Activated CD4-positive, alpha-beta T cell treated with anti-CD3 and anti-CD28 coated beads, Interleukin-10, Interleukin-2, amounts not matched to agents 100 ng/mL and 50 ng/mL, durations not matched to agents 16 hours and 8 hours (primary cell): ENCODE results near the gene MACROH2A2.
A peak's percentile ranks its signal among the peaks of the same experiment; 100 is the strongest.
"Not testable (repeated sequence)": the region's sequence is repeated elsewhere in the genome, so short reads cannot be mapped to it uniquely, and the experiment has no call there.

Source experiments
- DNase-seq: peaks from one replicate; pipeline ENCODE4 v3.0.0-alpha.2; 2020

The MACROH2A2 gene

DNA sequence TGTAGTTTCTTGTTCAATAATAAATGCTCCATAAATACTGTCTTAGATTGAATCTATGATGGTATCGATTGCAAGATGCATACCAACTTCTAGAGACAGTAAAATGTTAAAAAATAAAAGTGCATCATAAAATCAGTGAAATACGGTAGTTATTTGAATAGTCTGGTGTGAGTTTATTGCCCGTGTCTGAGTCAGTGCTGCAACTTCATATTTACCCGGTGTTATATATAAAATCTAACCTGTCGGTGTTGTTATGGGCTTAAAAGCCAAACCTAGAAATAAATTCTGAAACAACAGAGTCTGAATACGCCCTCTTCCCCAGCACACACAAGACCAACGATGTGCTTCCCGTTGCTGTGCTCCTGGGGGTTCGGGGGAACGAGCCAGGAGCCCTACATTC is 16.3 kb downstream of the MACROH2A2 start:
- DNase-seq, result no peak

DNA sequence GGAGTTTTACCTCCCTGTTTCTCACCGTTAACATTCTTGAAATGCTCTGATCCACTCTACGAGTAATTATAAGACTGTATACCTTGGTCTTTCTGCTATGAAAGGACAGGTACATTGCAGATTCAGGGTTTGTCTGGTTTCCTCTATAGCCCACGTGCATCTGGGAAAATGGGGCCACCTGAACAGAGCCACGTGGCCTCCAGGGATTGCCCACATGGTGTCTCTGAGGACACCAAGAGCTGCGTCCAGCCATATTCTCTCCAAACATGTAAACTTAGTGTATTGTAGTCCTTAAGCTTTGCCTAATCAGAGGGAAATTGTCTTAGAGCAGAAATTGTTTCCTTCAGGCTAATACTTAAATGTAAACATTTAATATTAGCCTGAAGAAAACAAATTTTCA is 16.7 kb downstream of the MACROH2A2 start:
- DNase-seq, result no peak

- DNase-seq, result no peak
These were observed 18.2 kb downstream of the MACROH2A2 start for GRCh38 chr10:70070834-70071233.

- DNase-seq, result no peak
These were observed 21.5 kb downstream of the MACROH2A2 start for GRCh38 chr10:70074165-70074564.

- no peak for DNase-seq
These were observed 22.3 kb downstream of the MACROH2A2 start for GRCh38 chr10:70074971-70075370.

DNA sequence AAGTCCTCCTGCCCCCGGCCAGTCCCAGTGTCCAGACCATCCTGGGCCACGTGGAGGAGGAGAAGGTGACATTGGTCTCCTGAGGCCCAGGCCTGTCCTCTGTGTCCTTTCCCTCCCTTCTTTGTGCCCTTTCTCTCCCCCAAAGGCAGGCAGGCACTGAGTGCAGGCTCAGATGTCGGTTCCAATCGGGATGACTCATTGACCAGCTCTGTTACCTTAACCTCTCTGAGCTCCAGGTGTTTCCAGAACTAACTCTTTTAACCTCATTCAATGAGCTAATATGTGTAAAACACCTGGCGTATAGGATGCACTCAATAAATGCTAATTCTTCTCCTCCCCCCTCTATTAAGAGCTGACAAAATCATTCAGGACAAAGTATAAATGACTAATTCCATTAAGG is 25.7 kb downstream of the MACROH2A2 start:
- DNase-seq, result no peak

GRCh38 chr10:70078937-70079336 is 26.3 kb downstream of the MACROH2A2 start:
- DNase-seq, result no peak

DNA sequence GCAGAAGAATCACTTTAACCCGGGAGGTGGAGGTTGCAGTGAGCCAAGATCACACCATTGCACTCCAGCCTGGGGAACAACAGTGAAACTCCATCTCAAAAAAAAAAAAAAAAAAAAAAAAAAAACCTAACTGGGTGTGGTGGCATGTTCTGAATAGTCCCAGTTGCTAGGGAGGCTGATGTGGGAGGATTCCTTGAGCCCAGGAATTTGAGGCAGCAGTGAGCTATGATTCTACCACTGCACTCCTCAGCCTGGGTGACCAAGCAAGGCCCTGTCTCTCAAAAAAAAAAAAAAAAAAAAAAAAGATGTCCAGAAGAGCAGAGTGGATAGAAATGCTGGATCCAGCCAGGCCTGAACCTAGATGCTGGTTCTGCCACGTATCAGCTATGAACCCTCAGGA is 28.1 kb downstream of the MACROH2A2 start:
- not testable (repeated sequence) for DNase-seq

DNA sequence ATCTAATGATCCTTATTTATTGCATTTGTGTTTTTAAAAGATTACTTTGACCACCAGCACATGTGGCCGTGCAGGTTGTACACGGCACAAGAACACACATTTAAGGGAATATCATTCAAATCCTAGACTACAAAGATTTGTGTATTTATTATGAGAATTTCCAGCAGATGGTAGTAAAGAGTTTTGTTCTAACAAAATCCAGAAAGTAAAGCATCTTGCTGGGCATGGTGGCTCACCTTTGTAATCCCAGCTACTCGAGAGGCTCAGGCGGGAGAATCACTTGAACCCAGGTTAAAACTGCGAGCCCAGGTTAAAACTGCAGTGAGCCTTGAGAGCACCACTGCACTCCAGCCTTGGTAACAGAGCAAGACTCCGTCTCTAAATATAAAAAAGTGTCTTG is 31.5 kb downstream of the MACROH2A2 start:
- no peak for DNase-seq

- DNase-seq, result no peak
These were observed 33.4 kb downstream of the MACROH2A2 start for GRCh38 chr10:70085975-70086613.

DNA sequence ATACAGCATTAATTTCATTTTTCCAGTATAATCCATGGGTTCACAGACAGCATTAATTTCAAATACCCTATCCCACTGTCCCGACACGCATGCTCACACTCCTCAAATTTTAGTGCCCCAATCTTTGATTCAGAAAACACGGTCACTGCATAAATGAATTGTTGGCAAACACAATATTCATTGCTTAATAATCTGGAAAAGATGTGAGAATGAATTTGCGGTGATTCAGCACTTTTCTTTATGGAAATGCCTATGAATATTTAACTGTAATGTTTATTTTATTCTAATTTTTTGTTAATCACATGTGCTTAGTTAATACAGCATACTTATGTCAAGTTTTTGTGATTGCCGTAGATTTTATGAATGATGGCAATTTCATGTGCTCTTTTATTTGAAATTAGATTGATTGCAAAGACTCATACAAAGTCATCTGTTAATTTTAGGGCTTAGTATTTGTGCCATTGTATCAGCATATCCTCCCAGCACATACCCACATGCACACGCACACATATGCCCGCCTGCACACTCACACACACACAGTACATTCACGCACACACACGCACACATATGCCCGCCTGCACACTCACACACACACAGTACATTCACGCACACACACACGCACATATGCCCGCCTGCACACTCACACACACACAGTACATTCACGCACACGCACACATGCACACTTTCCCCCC is 35.1 kb downstream of the MACROH2A2 start:
- DNase-seq, result no peak

DNA sequence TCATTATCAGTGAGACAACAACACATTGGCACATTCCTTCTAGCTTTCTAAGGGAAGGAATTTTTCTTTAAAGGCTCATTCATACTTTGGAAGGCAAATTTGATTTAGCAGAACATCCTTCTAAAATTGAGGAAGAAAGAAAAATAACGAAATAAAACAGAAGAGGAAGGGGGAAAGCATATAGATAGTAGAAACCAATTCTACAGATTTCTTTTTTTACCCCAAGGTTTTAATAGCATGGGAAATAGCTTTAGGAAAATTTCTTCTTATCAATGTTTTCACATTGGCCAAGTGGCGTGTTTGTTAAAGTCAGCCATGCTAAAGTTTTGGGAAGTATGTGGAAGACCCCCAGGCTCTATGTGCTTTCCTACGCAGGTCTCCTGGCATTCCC is 35.7 kb downstream of the MACROH2A2 start:
- DNase-seq, result no peak

GRCh38 chr10:70090013-70090412 is 37.4 kb downstream of the MACROH2A2 start:
- DNase-seq, result no peak

DNA sequence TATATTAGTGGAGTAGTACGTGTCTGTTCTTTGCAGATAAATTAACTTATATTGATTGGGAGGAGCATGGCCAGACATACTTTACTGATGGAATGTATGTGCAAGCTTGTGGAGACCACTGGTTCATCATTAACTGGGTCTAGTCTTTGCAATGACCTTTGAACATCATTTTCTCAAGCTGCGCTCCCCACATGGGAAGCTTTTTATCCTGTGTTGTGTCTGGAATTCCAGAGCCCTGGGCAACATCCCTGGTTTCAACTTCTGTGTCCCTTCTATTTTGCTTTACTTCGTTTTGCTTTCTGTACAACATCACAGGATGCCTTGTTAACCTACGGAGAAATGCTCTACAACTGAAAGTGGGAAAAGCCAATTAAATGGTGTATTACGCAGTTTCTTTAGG is 38.3 kb downstream of the MACROH2A2 start:
- no peak for DNase-seq

GRCh38 chr10:70092389-70092718 is 39.7 kb downstream of the MACROH2A2 start:
- DNase-seq, result no peak

GRCh38 chr10:70093335-70093944 is 40.8 kb downstream of the MACROH2A2 start:
- peak; percentile 68 for DNase-seq

- no peak for DNase-seq
These were observed 41.6 kb downstream of the MACROH2A2 start for GRCh38 chr10:70094250-70094649.

GRCh38 chr10:70096016-70096704 is 43.5 kb downstream of the MACROH2A2 start:
- DNase-seq, result no peak

GRCh38 chr10:70096705-70097420 is 44.2 kb downstream of the MACROH2A2 start:
- no peak for DNase-seq

GRCh38 chr10:70097459-70097858 is 44.8 kb downstream of the MACROH2A2 start:
- DNase-seq, result no peak

DNA sequence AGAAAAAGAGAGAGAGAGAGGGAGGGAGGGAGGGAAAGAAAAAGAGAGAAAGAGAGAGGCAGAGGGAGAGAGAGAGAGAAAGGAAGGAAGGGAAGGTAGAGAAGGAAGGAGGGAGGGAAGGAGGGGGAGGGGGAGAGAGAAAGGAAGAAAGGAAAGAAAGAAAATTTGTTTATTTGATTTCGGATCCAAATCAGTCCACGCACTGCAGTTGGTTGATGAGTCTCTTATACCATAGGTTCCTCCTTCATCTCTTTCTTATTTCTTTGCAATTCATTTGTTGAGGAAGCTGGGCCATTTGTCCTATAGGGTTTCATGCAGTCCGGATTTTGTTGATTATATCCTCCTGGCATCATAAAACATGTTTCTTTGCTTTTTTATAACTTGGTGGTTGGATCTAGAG is 45.6 kb downstream of the MACROH2A2 start:
- no peak for DNase-seq

DNA sequence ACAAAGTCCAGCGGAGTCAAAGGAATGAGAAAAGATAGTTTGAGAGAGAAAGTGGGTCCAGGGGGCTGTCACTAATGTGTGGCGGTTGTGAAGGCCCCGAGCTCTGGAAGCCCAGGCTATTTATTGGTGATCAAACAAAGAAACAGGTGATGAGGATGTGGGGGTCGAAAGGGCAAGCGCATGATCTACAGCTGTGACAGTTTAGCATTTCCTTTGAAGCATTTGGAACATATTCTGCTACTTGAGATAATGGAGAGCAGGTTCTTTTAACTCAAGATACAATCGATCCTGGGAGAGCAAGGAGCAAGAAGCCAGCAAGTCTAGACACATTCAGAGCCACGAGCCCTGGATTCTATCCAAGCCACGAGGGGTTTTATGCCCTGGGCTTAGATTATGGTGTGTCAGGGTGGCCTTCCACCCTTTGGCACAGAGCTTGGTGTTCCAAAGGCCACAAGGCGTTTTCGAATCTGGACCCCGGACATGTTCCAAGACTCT is 48.5 kb downstream of the MACROH2A2 start:
- DNase-seq, result not testable (repeated sequence)

DNA sequence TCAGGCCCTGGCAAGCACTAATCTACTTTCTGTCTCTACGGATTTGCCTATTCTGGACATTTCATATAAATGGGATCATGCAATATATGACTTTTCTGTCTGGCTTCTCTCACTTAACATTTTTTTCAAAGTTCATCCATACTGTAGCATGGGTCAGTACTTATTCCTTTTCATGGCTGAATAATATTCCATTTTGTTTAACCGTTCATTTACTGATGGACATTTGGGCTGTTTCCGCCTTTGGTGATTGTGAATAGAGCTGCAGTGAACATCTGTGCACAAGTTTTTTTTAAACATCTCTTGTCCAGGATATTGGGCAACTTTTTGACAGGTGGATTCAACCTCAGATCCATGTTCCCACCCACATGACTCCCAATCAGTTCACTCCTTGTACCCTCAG is 49.0 kb downstream of the MACROH2A2 start:
- DNase-seq, result no peak
